UCSD-AML1 (cell line): Measurements from ENCODE around the gene KRTCAP3.
A peak's percentile ranks its signal among the peaks of the same experiment; 100 is the strongest.

Experiments used
- DNase-seq: peaks from one replicate; lab custom pipeline; 2025; ENCODE audit not compliant: unreplicated experiment; lab: John Stamatoyannopoulos, UW

The KRTCAP3 gene

DNA sequence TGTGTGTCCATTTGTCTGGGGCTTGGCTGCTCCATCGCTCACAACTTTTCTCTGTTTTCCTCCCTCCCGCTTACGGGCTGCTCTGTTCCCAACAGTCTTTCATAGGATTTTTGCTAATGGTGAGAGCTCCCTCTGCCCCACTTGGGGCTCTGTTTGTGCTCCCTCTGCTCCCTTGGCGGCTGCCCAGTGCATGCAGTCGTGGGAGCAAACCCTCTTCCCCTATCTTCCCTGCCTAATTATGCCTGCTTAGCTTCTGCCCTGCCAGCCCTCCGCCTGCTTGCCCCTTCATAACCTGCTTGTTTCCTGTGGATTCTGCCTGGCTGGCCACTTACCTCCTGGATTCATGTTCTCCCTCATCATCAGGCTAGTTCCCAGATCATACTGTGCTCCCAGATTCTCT, 6.6 kb upstream of the KRTCAP3 start:
- DNase-seq = no peak

DNA sequence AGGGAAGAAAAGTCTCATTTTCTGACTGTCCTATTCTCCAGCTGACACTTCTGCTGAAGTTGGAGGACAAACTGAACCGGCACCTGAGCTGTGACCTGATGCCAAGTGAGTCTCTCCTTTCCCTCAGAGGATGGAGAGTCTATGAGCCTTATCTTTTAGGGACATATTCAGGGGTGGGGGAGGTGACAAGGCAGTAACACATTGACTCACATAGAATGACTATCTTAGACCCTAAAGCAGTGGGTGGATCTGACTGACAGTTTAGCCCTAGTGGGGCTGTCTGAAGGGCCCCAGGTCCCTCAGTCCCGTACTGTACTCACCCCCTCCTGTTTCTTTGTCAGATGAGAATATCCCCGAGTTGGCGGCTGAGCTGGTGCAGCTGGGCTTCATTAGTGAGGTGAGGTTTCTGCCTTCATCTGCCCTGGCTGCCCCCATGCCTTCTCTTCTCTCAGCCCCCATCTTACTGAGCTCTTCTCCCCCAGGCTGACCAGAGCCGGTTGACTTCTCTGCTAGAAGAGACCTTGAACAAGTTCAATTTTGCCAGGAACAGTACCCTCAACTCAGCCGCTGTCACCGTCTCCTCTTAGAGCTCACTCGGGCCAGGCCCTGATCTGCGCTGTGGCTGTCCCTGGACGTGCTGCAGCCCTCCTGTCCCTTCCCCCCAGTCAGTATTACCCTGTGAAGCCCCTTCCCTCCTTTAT, 805 bp upstream of the KRTCAP3 start:
- no peak for DNase-seq

DNA sequence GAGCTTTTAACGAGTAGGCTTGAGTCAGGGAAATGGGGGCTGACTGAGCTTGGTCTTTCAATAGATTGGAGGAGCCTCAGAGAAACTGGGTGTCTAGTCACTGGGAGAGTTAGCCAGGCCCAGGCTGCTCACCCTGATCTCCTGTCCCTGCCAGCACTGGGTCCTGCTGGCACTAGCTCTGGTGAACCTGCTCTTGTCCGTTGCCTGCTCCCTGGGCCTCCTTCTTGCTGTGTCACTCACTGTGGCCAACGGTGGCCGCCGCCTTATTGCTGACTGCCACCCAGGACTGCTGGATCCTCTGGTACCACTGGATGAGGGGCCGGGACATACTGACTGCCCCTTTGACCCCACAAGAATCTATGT, 720 bp downstream of the KRTCAP3 start:
- no peak for DNase-seq

DNA sequence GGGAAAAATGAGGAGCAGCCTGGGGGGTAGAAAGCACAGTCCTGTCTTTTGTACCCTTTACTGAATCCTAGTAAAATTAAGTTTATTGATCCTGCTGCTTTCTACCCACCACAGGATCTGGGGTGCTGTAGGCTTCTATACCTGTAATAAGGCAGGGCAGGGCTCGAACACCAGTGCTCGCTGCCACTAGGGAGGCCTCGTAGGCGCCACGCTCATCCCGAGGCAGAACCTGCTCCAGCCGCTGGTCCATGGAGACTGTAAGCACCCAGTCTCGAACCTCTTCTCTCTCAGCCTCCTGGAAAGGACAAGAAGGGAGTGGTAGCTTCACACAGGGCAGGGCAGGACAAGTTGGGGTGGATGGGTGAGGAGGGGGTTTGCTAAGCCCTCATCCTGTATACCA, 3.0 kb downstream of the KRTCAP3 start:
- DNase-seq = no peak

DNA sequence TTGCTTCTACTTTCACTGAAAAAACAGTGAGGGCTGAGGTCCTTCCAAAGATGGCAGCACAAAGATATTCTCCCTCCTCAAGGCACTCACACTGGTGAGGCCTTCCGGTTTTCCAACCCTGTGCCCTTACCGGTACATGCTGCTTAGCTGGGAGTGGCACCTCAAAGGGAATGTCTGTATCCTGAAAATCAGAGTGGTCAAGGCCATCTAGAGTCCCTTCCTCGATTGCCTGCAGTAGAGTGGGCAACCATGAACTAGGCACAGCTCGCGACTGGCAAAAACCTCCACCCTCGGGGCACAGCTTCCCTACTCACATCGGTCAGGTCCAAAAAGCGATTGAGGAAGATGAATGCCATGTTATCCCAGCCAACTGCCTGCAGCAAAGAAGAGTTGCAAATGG, 3.4 kb downstream of the KRTCAP3 start:
- no peak for DNase-seq

DNA sequence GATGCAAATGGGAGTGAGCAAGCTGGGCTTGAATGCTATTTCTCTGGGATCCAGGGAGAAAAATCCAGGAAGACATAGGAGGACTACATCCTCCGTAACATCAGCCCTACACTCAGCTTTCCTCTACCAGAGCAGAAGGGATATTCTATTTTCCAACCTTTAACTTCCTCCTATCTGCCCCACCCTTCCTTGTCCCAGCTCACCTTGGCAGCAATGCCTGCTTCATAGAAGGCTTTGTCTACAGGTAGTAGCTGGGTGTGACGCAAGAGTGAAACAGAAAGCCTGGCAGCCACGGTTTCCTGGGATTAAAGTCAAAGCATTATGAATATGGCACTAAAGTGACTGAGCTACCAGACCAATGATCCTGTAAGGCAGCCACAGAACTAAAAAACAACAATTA, 3.9 kb downstream of the KRTCAP3 start:
- DNase-seq = no peak

DNA sequence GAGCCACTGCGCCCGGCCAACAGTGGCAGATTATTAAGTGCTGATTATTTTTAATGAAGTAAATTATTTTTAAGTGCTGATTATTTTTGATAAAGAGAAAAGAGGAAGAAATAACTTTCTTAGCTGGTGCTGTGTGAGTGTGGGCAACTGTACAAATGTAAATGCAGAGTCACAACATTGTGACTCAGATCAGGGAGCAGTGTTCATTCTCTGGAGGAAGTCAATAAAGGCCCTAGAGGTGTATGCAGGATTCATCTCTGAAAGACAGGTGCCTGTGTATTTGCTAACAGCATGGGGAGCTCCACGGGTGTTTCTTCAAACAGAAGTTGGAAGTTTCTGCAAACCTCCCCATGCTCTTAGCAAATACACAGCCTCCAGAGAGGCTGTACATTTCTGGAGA, 6.2 kb downstream of the KRTCAP3 start:
- no peak for DNase-seq

DNA sequence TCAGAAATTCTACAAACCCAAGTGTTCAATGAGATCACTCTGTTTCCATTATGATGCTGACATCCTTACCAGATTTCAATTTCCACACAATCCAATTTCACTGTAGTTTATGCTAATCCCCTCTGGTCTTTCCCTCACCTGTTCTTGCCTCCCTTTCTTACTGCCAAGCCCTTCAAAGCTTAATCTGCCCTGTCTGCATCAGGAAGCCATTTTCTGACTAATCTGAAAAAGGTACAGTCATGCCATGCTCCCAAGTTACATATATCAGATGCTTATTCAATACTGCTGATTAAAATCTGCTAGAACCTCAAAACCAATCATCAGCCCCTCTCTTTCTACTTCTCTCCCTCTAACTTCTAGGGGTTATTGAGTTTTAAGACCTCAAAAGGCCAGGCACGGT, 8.9 kb downstream of the KRTCAP3 start:
- DNase-seq = no peak

DNA sequence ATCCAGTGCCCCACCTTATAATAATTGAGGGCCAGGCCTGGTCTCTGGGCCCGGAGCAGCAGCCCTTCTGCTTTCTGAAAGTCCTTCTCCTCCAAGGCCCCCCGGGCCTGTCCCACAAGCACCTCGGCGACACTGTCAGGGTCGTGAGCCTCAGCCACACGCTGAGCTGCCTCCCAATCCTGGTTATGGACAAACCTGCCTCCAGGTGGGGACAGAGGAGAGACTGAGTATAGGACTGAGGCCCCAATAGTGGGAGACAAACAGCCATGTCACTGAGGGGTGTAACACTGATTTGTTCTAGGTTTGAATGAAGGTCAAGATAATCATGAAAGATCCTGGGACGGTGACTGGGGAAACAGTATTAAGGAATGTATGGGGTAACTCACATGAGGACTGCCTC, 11.8 kb downstream of the KRTCAP3 start:
- no peak for DNase-seq

DNA sequence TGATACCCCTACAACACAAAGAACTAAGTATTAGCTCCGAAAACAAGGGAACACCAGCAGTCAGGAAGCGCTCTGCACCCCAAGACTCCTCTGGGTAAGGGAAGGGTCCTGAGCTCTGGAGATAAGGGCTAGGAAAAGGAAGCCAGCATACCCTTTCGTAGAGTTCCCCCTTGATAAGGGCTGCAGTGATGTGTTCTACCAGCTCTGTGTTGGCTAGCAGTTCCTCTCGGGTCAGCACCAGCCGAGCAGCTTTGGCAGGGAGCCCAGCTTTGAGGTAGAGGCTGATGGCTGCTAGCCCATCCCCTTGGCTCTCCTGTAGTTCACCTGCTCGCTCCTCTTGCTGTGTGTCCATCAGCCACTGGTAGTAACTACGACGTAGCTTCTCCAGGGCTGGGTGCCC, 18.9 kb downstream of the KRTCAP3 start:
- DNase-seq = peak; percentile 14

DNA sequence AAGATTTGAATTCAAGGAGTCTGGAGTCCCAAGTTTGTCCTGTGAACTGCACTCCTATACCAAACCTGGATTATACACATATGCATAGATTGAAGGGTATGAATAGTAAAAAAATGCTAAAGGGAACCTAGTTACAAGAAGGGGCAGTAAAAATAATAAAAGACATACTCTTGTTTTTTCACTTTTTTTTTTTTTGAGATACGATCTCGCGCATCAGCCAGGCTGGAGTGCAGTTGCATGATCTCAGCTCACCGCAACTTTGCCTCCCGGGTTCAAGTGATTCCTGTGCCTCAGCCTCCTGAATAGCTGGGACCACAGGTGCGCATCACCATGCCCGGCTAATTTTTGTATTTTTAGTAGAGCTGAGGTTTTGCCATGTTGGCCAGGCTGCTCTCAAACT, 22.3 kb downstream of the KRTCAP3 start:
- DNase-seq = no peak

DNA sequence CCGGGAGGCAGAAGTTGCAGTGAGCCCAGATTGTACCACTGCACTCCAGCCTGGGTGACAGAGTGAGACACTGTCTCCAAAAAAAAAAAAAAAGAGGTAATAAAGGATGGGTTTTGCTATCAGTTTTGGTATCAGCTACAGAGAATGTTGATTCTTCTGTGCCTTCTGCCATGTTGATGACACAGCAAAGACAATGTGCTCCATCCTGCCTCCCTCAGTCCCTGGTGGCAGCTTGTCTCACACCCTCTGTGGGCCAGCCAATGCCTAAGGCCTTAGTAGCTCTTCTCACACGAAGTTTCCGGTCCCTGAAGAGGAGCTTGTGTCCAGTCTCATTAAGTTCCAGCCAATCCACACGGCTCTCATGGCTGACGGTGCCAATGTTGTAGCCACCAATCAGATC, 29.8 kb downstream of the KRTCAP3 start:
- DNase-seq = no peak

DNA sequence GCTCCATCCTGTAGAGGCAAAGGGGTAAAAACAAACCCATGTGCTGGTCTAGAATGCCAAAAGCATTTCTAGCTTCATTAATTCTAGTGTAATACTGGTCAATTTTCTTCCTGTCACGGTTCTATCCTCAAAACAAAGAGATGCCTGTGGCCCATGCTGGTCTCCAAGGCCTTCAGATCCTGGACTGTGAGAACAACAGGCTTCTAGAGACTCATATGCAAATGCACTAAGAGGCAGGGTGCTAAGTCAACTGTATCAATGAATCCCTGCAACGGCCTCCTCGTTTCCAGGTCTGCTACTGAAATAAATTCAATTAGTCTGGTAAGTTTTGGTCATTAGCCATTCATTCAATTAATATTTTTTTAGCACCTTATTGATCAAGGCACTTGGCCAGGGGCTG, 43.3 kb downstream of the KRTCAP3 start:
- no peak for DNase-seq

DNA sequence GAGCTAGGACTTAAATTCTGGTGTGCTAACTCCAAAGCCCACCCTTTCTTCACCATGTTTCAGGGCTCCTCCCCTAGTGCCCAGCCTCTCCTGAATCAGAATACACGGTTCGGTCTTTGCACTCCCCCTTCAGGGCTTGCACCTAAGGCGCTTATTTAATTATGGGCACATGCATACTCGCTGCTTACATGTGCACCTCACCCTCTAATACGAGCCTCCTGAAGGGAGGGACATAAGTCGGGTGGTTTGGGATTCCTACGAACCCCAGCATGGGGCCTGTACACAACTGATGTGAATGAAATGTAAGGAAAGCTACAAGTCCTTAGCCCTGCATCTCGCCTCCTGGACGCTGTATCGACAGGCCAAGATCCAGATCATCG, 46.9 kb downstream of the KRTCAP3 start:
- peak; percentile 35 for DNase-seq

DNA sequence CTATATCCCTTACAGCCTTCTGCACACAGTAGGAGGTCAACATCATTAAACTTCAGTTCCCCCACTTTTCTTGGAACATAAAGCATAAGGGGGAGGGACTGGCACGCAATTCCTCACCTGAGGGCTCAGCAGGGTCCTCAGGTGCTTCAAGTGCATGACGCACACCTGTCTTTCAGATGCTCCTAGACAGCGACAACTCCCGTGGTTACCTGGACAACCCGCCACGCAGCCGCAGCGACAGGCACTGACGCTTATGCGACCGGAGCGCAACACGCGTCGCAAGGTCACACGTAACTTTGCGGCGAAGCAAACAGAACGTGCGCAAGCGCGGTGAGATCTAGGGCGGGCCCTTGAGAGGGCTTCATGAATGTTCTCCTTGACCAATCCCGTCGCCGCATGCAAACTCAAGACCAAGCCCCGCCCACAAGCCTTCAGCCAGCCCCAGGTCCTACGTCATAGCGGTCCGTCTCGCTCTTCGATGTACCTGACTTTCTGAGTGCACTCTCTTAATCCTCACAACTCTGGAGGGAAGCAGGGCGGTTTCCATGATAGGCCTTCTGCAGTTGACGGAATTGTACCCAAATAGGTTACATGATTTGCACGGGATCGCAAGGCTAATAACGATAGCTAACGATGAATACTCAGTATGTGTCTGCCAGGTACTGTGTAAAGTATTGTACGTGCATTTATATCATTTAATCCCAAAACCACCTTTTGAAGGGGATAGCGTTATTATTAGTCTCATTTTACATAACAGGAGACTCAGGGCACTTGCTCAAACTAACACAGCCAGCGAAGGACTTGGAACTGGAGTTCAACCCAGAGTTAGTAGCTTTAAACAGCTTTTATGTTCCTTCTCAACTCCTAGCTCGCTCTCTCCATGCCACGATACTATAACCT, 47.6 kb downstream of the KRTCAP3 start, which contains the start of gene IFT172:
IFT172 (minus strand) TSS at position 246 of the 900 bp plus-strand sequence; CDS start at position 156, 90 bp downstream.
- peak; percentile 97 for DNase-seq

DNA sequence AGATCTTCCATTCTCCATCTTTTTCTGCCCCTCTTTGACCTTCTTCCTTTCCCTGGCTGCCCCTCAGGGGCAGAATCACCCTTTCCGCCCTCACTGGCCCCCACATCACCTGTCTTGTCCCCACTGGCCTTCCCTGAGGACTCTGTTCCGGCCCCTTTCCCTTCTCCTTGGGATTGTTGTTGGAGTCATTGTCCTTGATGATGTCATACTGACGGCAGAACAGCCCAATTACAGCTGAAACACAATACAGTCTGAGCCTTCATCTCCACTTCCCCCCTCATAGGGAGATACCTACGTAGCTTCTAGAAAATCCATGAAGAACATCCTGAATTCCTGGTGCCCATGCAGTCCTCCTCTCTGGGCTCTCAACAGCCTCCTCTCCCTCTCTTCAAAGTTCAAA, 50.4 kb downstream of the KRTCAP3 start:
- no peak for DNase-seq

DNA sequence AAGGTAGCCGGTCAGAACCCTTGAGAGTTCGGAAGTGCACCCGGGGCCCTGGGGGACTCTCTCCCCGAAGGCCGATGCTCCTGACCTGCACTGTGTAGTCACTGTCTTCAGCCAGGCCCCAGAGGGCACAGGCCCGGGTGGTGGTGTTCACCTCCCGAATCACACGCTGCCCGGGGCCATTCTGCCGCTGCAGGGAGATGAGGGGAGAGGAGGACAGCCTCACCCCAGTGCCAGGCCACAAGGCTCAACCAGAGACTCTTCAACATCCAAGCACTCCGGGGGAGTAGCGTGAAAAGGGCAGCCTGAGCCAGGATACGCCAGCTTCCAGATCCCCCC, 51.7 kb downstream of the KRTCAP3 start:
- no peak for DNase-seq
